CD4-positive, alpha-beta T cell treated with Interleukin-17A for 1 hour (primary cell): ENCODE results near the gene ZNF816.
"Not testable (repeated sequence)": the region's sequence is repeated elsewhere in the genome, so short reads cannot be mapped to it uniquely, and the experiment has no call there.

ENCODE experiments used
- DNase-seq: peaks from one replicate; pipeline ENCODE4 v3.0.0-alpha.2; 2020

ZNF816 gene

DNA sequence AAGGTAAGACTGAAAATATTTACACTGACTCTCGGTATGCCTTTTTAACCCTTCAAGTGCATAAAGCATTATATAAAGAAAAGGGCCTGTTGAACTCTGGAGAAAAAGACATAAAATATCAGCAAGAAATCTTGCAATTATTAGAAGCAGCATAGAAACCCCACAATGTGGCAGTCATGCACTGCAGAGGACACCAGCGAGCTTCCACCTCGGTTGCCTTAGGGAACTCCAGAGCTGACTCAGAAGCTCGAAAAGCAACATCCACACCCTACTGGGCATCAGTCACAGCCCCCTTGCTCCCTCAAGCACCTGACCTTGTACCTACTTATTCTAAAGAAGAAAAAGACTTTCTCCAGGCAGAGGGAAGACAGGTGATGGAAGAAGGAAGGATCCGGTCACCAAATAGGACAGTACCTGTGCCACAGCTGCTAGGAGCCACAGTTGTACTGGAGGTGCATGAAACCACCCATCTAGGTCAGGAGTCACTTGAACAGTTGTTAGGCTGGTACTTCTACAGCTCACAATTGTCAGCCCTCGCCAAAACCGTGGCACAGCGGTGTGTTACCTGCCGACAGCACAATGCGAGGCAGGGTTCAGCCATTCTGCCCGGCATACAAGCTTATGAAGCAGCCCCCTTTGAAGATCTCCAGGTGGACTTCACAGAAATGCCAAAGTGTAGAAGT lies 2.9 kb downstream of the ZNF816 start:
- DNase-seq: no peak

DNA sequence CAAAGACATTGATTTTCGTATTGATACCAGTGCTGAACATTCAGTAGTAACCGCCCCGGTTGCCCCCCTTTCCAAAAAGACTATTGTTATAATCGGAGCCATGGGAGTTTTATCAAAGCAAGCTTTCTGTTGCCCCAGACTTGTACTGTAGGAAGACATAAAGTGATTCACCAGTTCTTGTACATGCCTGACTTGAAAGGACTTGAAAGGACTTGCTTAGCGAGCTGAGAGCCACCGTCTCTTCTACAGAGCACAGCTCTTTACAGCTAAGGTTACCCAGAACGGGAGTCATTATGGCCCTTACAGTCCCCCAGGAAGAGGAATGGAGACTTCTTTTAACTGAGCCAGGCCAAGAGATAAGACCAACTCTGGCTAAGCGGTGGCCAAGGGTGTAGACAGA lies 5.1 kb downstream of the ZNF816 start:
- no peak for DNase-seq

DNA sequence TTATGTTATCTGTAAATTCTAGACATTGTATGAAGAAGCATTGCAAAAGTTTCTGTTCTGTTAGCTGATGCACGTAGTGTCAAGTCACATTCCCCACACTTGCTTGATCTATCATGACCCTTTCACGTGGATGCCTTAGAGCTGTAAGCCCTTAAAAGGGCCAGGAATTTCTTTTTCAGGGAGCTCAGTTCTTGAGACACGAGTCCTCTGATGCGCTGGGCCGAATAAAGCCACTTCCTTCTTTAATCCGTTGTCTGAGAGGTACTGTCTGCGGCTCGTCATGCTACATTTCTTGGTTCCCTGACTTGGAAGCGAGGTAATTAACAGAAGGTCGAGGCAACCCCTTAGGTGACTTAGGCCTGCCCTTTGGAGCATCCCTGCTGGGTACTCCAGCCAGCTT lies 5.8 kb downstream of the ZNF816 start:
- DNase-seq: no peak

DNA sequence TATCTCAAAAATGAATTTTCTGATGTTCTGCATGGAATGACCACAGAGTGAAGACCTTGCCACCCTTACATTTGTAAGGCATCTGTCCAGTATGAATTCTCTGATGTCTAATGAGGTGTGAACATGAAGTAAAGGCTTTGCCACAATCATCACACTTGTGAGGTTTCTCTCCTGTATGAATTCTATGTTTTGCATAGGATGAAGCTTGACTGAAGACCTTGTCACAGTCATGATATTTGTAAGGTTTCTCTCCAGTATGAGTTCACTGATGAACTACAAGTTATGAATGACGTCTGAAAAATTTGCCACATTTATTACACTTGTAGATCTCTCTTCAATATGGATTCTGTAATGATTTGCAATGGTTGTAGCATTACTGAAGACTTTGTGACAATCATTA lies 13.3 kb downstream of the ZNF816 start:
- DNase-seq: no peak

DNA sequence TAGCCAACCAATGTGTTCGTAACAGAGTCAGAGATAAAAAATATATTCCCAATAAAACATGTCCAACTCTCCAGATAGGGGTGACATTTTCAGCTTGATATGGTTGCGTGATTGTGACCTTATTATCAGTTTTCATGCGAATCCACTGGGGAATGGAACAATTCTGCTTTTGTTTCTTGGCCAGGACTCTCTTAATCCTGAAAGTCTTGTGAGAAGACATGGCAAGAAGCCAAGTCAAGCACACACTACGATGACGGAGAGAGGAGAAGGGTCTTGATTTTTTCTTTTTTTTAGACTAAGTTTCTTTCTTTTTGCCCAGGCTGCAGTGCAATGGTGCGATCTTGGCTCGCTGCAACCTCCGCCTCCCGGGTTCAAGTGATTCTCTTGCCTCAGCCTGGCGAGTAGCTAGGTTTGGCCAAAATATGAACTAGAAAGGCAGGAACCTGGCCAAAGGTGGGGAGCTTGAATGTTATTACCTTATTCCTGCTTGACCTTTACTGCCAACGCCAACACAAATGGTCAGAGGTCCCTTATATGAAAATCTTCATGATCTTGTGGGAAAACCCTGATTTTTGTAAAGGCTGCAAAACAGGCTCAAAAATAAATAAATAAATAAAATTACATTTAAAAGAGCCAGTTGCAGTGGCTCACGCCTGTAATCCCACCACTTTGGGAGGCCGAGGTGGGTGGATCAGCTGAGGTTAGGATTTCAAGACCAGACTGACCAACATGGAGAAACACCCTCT lies 14.5 kb downstream of the ZNF816 start:
- no peak for DNase-seq

DNA sequence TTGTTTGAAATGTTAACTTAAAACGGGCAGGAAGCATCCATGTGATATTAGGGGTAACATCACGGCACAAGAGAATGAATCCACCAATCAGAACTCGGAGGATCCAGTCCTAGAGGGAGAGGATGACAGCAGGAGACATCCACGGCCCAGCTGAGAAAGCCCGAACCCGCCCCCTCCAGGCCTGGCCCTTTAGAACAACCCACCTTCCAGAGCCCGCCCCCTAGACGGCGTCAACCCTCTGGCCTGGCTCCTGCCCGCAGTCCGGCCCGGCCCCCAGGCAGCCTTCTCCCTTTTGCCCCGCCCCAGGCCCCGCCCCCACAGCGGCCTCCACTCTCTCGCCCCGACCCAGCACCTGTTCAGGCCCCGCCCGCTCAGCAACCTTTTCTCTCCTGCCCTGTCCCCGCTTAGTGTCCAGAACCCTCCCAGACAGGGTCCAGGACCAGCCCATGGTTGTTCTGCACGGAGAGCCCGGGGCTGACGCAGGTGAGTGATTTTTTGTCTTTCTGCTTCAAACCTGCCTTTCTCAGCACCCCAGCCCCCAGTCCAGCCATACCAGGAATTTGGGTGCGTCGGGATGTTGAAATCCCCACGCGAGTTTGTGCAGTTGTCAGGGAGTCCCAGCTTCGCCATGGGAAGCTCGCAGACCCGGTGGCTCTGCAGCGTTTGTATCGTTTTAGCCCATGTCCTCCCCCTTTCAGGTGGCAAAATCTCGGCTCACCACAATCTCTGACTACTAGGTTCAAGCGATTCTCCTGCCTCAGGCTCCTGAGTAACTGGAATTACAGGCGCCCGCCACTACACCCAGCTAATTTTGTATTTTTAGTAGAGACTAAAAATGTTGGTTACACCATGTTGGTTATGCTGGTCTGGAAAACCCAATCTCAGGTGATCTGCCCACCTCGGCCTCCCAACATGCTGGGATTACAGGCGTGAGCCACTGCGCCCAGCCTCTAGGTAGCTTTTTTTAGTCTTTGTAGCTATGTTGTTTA lies 16.1 kb downstream of the ZNF816 start:
- no peak for DNase-seq

DNA sequence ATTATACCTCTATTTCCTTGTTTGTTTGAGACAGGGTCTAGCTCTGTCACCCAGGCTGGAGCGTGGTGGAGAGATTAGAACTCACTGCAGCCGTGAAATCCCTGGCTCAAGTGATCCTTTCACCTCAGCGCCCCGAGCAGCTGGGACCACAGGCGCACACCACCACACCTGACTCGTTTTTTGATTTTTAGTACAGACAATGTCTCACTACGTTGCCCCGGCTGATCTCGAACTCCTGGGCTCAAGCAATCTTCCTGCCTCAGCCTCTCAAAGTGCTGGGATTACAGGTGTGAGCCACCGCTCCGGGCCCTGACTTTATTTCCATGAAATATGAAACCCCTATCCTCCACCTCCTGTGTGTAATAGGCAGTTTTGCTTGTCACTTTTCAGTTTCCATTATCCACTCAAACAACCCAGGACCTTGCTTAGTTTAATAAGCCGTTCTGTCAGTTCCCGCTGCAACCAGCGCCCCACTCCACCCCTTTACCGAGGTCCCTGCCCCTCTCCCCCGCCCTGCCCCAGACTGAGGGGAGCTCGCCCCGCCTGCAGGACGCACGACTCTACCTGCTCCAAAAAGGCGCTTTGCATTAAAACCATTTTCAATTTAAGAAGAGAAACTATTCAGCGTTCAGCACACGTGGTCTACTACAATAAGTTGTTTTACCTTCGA lies 16.9 kb downstream of the ZNF816 start:
- DNase-seq: no peak

DNA sequence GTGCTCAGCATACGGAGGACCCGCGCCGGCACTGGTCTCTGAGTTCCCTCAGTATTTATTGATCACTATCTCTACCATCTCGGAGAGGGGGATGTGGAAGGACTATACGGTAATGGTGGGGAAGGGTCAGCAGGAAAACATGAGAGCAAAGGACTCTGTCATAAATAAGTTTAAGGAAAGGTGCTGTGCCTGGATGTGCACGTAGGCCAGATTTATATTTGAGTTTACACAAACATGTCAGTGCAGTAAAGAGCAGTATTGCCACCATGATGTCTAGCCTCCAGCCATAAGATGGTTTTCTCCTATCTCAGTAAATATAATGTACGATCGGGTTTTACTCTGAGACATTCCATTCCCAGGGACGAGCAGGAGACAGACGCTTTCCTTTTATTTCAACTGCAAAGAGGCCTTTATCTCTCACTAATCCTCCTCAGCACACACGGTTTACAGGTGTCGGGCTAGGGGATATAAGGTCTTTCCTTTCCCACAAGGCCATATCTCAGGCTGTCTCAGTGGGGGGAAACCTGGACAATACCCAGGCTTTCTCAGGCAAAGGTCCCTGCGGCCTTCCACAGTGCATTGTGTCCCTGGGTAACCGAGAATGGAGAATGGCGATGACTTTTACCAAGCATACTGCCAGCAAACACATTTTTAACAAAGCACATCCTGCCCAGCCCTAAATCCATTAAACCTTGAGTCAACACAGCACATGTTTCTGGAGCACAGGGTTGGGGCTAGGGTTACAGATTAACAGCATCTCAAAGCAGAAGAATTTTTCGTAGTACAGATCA lies 17.8 kb downstream of the ZNF816 start:
- not testable (repeated sequence) for DNase-seq

DNA sequence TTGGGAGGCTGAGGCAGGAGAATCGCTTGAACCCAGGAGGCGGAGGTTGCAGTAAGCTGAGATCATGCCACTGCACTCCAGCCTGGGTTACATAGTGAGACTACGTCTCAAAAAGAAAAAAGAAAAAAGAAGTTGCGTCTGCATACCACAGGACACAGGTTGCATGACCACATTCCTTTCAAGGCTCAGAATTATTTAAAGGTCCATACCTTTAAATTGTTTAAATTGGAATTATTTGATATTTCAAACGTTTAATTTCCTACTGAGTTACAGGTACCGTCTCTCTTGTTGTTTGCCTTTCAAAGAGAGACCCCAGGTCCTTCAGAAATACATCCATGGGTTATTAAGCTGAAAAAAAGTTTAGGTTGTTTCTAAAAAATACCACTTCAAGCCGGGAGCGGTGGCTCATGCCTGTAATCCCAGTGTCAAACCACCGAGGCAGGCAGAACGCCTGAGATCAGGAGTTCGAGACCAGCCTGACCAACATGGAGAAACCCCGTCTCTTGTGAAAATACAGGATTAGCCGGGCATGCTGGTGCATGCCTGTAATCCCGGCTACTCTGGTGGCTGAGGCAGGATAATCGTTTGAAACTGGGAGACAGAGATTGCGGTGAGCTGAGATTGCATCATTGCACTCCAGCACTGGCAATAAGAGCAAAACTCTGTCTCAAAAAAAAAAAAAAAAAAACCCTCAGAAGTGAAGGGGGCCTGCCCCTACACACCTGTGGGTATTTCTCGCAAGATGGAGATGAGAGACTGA lies 18.6 kb downstream of the ZNF816 start:
- DNase-seq: no peak

DNA sequence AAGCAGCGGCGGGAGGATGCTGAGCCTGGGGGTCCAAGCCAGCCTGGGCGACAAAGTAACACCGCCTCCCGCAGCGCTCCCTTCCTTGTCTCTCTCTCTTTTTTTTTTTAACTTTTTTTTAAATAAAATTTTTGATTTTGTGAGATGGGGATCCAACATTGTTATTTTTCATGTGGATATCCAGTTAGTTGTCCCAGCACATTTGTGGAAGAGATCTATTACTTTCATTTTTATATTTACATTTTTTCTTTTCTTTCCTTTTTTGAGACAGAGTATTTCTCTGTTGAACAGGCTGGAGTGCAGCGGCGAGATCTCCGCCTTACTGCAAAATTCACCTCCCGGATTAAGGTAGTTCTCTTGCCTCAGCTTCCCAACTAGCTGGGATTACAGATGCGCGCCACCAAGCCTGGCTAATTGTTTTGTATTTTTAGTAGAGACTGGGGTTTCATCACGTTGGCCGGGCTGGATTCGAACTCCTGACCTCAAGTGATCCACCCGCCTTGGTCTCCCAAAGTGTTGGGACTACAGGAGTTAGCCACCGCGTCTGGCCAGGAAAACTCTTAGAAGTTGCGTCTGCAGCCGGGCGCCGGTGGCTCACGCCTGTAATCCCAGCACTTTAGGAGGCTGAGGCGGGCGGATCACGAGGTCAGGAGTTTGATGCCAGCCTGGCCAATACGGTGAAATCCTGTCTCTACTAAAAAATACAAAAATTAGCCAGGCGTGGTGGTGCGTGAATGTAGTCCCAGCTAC lies 19.4 kb downstream of the ZNF816 start:
- no peak for DNase-seq

DNA sequence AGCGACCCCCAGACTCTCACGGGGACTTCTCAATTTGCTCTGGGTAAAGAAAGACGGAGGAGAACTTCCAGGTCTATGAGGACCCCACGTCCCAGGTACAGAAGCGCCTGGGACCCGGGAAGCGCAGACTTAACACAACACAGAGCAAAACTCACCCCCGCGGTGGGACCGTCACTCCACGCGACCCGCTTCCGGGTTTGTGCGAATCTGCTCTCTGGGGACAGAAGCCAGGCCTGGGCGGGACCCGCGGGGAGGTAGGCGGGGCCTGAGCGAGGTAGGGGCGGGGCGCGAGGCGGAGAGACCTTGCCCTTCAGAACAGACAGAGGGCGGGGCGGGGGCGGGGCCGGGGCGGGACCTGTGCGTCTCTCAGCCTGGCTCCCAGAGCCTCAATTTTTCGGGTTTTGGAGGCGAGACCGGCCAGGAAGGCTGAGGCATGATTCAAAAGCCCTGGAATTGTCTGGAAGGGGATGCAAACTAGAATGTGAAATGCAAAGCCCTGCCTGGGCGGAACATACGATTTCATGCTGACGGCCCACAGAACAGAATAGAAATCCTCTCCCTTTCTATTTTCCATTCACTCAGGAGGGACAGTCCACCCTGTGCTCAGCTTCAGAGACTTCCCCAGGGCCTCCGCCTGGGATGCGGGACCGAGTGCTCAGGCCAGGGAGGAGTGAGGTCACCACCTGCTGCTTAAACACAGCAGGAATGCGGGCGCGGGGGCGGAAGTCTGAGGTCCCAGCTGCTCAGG lies 20.1 kb downstream of the ZNF816 start:
- peak; percentile 97 for DNase-seq

DNA sequence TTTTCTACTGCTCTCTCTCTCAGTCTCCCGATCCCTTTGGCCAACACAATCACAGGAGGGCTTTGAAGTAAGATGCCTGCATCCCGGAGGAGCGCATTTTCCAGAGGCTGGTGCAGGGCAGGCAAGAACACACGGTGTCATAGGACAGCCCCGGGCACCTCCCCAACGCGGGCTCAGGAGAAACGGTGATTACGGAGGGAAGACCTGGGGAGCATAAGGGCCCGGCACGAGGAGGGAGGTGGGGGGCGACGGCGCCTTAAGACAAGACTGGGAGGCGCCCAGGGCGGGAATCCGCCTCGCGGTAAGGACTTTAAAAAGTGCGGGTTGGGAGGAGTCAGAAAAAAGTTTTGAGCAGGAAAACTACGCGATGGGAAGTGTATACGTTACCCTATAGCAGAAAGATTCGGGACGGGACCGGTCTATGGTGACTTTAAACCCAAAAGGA lies 20.7 kb downstream of the ZNF816 start:
- DNase-seq: no peak

DNA sequence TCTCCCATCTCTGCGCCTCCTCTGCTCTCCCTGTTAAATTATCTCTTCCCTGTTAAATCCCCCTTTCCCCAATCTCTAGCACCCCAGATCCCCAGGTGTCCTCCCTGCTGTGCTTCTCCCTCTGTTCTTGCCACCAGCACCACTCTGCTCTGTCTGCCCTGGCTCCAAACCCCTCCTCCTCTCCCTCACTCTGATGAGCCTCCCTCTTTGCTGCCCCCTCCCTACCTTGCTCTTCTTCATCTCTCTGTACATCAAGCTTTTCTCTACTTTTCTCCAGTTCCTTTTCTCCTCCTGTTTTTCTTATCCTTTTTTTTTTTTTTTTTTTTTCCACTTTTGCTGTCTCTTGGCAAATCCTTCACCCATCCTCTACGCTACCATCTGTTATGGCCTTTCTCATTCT lies 21.2 kb downstream of the ZNF816 start:
- not testable (repeated sequence) for DNase-seq

DNA sequence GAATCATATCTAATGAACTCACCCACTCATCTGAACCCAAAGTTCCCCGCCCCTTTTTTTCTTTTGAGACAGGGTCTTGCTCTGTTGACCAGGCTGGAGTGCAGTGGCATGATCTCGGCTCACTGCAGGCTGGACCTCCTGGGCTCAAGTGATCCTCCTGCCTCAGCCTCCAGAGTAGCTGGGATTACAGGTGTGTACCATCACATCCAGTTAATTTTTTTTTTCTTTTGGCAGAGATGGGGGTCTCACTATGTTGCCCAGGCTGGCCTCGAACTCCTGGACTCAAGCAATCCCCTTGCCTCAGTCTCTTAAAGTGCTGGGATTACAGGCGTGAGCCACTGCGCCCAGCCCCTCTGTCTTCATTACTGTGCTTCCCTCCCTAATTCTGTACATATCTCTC lies 21.8 kb downstream of the ZNF816 start:
- not testable (repeated sequence) for DNase-seq

DNA sequence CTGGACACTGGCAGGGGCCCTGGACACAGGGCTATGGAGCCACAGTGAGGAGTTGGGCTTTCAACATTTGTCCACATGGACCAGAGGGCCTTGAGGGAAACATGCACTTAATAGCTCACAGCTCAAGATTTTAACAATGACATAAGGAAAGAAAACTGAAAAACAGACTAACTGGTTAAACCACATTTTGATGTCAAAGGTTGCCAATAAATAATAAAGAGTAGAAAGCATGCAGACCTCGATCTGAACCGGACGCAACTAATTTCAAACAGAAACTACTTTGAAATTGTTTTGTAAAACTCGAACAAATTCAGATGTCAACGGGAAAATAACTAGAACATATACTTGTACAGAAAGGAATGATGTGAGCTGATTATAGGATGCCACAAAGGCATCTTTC lies 23.9 kb downstream of the ZNF816 start:
- no peak for DNase-seq

DNA sequence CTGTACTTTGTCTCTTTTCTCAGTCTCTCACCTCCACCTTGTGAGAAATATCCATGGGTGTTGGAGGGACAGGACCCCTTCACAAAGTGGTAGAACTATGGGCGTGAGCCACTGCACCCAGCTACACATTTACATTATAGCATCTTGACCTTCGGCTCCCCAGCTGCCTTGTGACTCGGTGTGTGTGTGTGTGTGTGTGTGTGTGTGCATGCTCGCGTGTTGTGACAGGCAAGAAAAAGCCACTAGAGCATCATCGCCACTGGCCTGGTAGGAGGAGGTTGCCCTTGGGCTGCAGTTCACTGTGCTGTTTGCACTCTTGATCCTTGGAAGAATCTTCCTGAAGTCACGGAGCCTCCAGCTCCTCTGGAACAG lies 25.7 kb downstream of the ZNF816 start:
- no peak for DNase-seq

DNA sequence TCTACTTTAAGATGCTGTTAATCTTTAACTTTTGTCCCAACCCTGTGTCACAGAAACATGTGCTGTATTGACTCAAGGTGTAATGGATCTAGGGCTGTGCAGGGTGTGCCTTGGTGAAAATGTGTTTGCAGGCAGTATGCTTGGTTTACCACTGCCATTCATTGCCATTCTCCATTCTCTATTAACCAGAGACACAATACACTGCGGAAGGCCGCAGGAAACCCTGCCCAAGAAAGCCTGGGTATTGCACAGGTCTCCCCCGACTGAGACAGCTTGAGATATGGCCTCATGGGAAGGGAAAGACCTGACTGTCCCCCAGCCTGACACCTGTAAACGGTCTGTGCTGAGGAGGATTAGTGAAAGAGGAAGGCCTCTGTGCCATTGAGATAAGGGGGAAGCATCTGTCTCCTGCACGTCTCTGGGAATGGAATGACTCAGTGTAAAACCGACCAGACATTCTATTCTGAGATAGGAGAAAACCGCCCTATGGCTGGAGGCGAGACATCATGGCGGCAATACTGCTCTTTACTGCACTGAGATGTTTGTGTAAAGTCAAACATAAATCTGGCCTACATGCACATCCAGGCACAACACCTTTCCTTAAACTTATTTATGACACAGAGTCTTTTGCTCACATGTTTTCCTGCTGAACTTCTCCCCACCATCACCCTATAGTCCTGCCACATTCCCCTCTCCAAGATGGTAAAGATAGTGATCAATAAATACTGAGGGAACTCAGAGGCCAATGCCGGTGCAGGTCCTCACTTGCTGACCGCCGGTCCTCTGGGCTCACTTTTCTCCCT lies 26.3 kb downstream of the ZNF816 start:
- no peak for DNase-seq

DNA sequence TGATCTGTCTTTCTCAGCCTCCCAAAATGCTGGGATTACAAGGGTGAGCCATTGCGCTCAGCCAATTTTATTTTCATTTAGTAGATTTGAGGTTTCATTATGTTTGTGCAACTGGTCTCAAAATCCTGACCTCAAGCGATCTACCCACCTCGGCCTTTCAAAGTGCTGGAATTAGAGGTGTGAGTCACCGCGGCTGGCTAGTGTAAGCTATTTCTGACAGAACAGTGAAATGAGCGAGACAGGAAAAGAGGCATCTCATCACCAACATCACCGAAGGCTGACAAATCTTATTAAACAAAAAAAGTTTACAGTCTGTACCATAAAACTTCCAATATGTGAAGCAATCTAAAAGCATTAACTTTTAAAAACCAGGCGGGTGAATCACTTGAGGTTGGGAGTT lies 27.2 kb downstream of the ZNF816 start:
- no peak for DNase-seq

DNA sequence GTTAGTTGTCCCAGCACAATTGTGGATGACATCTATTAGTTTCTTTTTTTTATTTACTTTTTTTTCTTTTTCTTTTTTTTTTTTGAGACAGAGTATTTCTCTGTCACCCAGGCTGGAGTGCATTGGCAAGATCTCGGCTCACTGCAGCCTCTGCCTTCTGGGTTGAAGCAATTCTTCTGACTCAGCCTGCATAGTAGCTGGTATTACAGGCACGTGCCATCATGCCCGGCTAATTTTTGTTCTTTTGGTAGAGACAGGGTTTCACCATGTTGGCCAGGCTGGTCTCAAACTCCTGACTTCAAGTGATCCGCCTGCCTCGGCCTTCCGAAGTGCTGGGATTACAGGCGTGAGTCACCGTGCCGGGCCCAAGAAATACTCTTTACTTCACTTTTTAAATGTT lies 38.0 kb downstream of the ZNF816 start:
- DNase-seq: not testable (repeated sequence)
